K562 (cell line): ENCODE data around the gene NRSN2. TPM values are rescaled to one million over a fixed set of nuclear protein-coding genes. Genes with fewer than 3 reads are reported as not detected.
A peak's percentile ranks its signal among the peaks of the same experiment; 100 is the strongest.

ENCODE experiments used
- ATAC-seq: fragments of 200-7000 bp; cut with Tn5 transposase; 3 replicates; pipeline ENCODE4 v1.9.1; 2020; ENCODE audit warnings: moderate library complexity
- BruUV-seq: library from RNA; stranded (reverse); fragments of 400-500 nt; replicated peaks from 2 replicates; lab custom pipeline; 2021; lab: Mats Ljungman, UMichigan
- CTCF ChIA-PET: fragments of 300-600 bp; formaldehyde crosslinking; extraction: SDS; loops from one replicate; lab custom pipeline; 2021; ENCODE audit warnings: low intra/inter-chr PET ratio; lab: Yijun Ruan, JAX
- POLR2A ChIA-PET: fragments of 300-600, 350-650 bp; sonication (Branson Sonifier 250); formaldehyde crosslinking; extraction: SDS; loops from one replicate; lab custom pipeline; 2021; ENCODE audit warnings: antibody characterized with exemption, inconsistent platforms; lab: Yijun Ruan, JAX
- DNase-seq, 4 experiments: peaks; one replicate each; pipeline versions ENCODE4 v3.0.0 to v3.0.0-alpha.2; 2011 to 2018; ENCODE audit warnings: low spot score in 3 of 4, mixed read lengths in 3 of 4; ENCODE audit errors: extremely low read depth in 1 of 4
- FAIRE-seq: peaks from 2 replicates; lab custom pipeline; 2011; peaks lifted over from hg19 to GRCh38; lab: Jason Lieb, UNC
- H2AFZ ChIP-seq: 2 replicates; pipeline ENCODE4 v1.6.0; 2011; ENCODE audit warnings: low read depth, low read length, control low read depth, inconsistent platforms
- H3K27ac ChIP-seq: fragments of 200-600 bp; 3 replicates; pipeline ENCODE4 v1.8.0; 2011; ENCODE audit warnings: low read depth, mild to moderate bottlenecking, control low read depth, inconsistent platforms, low read length, moderate library complexity, mixed read lengths; ENCODE audit errors: extremely low read depth
- H3K27me3 ChIP-seq, 2 experiments: fragments of 300-600 bp in 1 of 2; 2 replicates in 1 of 2; 3 replicates in 1 of 2; pipeline versions ENCODE4 v1.6.0 to v1.8.0; 2011; ENCODE audit warnings: inconsistent platforms in 2 of 2, low read length in 2 of 2, mild to moderate bottlenecking in 1 of 2, mixed read lengths in 1 of 2, moderate library complexity in 1 of 2; ENCODE audit not compliant: control insufficient read depth in 2 of 2, insufficient read depth in 2 of 2
- H3K36me3 ChIP-seq: fragments of 300-600 bp; 3 replicates; pipeline ENCODE4 v1.8.0; 2011; ENCODE audit warnings: mild to moderate bottlenecking, low read length, inconsistent platforms; ENCODE audit not compliant: control insufficient read depth, insufficient read depth
- H3K4me1 ChIP-seq, 2 experiments: fragments of 200-600 bp in 1 of 2; replicated peaks in 1 of 2; 2 replicates in 1 of 2; 3 replicates in 1 of 2; pipeline versions ENCODE4 v1.5.1 to v1.8.0; 2011; ENCODE audit warnings: inconsistent platforms in 2 of 2, low read length in 2 of 2, mild to moderate bottlenecking in 1 of 2, mixed read lengths in 1 of 2, moderate library complexity in 1 of 2; ENCODE audit not compliant: control insufficient read depth in 2 of 2, insufficient read depth in 2 of 2
- H3K4me2 ChIP-seq: 2 replicates; pipeline ENCODE4 v1.6.1; 2011; ENCODE audit warnings: low read length, control low read depth, inconsistent platforms, mixed read lengths; ENCODE audit not compliant: insufficient read depth
- H3K4me3 ChIP-seq: fragments of 200-600 bp; sonication (generic), shearing (Covaris generic); 2 replicates; pipeline ENCODE4 v1.5.1; 2016; ENCODE audit warnings: control low read depth, inconsistent platforms
- H3K79me2 ChIP-seq: fragments of 200-600 bp; 3 replicates; pipeline ENCODE4 v1.8.0; 2011; ENCODE audit warnings: low read length, inconsistent platforms; ENCODE audit not compliant: control insufficient read depth, insufficient read depth
- H3K9ac ChIP-seq, 2 experiments: 2 replicates each; pipeline versions ENCODE4 v1.6.0 to v1.6.1; 2011; ENCODE audit warnings: low read depth in 2 of 2, low read length in 2 of 2, control low read depth in 1 of 2, inconsistent platforms in 1 of 2, mild to moderate bottlenecking in 1 of 2, mixed read lengths in 1 of 2; ENCODE audit not compliant: insufficient read depth in 1 of 2
- H3K9me1 ChIP-seq: one replicate; pipeline ENCODE4 v1.6.0; 2011; ENCODE audit warnings: inconsistent platforms, mild to moderate bottlenecking, low read length, moderate library complexity; ENCODE audit not compliant: control insufficient read depth, insufficient read depth
- H3K9me3 ChIP-seq: replicated peaks from 2 replicates; pipeline ENCODE4 v1.5.1; 2011; ENCODE audit warnings: low read depth, low read length, inconsistent platforms; ENCODE audit not compliant: control insufficient read depth, insufficient read depth
- H4K20me1 ChIP-seq: replicated peaks from 2 replicates; pipeline ENCODE4 v1.6.1; 2011; ENCODE audit warnings: low read length, inconsistent platforms, mixed read lengths; ENCODE audit not compliant: control insufficient read depth, insufficient read depth
- ADNP ChIP-seq: fragments of 200-800 bp; sonication (Bioruptor generic); IDR thresholded peaks from 2 replicates; pipeline ENCODE4 v1.6.1; 2016; ENCODE audit warnings: missing genetic modification characterization, missing compliant biosample characterization
- CEBPB ChIP-seq: fragments of 450-650 bp; IDR thresholded peaks from 2 replicates; pipeline ENCODE4 v1.6.1; 2016; ENCODE audit warnings: missing genetic modification characterization, missing compliant biosample characterization
- CEBPG ChIP-seq, 3 experiments: fragments of 200-800 bp in 1 of 3; sonication (Bioruptor generic) in 1 of 3; sonication (generic) in 1 of 3; formaldehyde crosslinking in 1 of 3; IDR thresholded peaks in 2 of 3; conservative IDR thresholded peaks in 1 of 3; 2 replicates each; pipeline versions ENCODE4 v1.6.1 to v1.8.0; 2016 to 2022; ENCODE audit warnings: missing compliant biosample characterization in 2 of 3, missing genetic modification characterization in 2 of 3, mild to moderate bottlenecking in 1 of 3, missing genetic modification reagents in 1 of 3
- KLF1 ChIP-seq: fragments of 450-650 bp; IDR thresholded peaks from 2 replicates; pipeline ENCODE4 v1.6.1; 2016; ENCODE audit warnings: missing genetic modification characterization, missing compliant biosample characterization
- MTA2 ChIP-seq: fragments of 450-650 bp; IDR thresholded peaks from 2 replicates; pipeline ENCODE4 v1.6.1; 2016; ENCODE audit warnings: low read depth
- MYC ChIP-seq, 2 experiments: fragments of 250-450 bp in 1 of 2; sonication (Bioruptor Pico) in 1 of 2; IDR thresholded peaks; 2 replicates each; pipeline versions ENCODE4 v1.5.1 to v1.6.1; 2012 to 2021; ENCODE audit warnings: low read depth in 2 of 2, borderline replicate concordance in 1 of 2, improper control_type of control experiment in 1 of 2, low read length in 1 of 2, mild to moderate bottlenecking in 1 of 2, moderate library complexity in 1 of 2
- NFRKB ChIP-seq: fragments of 450-650 bp; IDR thresholded peaks from 2 replicates; pipeline ENCODE4 v1.6.1; 2016; ENCODE audit warnings: low read depth
- ZNF695 ChIP-seq: fragments of 450-650 bp; formaldehyde crosslinking; IDR thresholded peaks from 2 replicates; pipeline ENCODE4 v1.4.0; 2020; ENCODE audit warnings: mild to moderate bottlenecking, moderate library complexity
- WGBS: fragments of 100-300 bp; shearing (Covaris generic); methylation state at CpG from one replicate; pipeline ENCODE4 v1.1.6; 2016; ENCODE audit warnings: low coverage, mixed read lengths; ENCODE audit not compliant: insufficient coverage; ENCODE audit errors: missing lambda C conversion rate; 5-methylcytosine and 5-hydroxymethylcytosine counted together
- in situ Hi-C: fragments of 300-500 bp; cut with MboI; formaldehyde crosslinking; loops from 4 replicates; pipeline ENCODE4 v1.15.0; 2018; ENCODE audit warnings: inconsistent platforms, mixed read lengths
- intact Hi-C: fragments of 100-400 bp; cut with micrococcal nuclease; formaldehyde crosslinking; loops from 2 replicates; pipeline ENCODE4 v1.14.2; 2022
- polyA plus RNA-seq, 8 experiments: library from polyadenylated mRNA; depleted of rRNA in 4 of 8; stranded (reverse) in 5 of 8; unstranded in 3 of 8; fragments of >200 nt; fragmentation: Nextera tagmentation in 2 of 8; fragmentation: Illumina TruSeq in 1 of 8; extraction: Ambion mirVana in 2 of 8; extraction: Trizol in 1 of 8; gene quantifications; 2 replicates each; pipeline versions ENCODE4 v1.2.1 to v1.2.3, GENCODE V29; 2011 to 2014; ENCODE audit warnings: inconsistent platforms in 1 of 8, missing spikeins in 1 of 8
- total RNA-seq, 7 experiments: library from RNA; depleted of rRNA in 6 of 7; stranded (reverse); fragments of >200 nt in 6 of 7; fragmentation: Illumina TruSeq in 2 of 7; extraction: Trizol in 2 of 7; gene quantifications; 2 replicates each; pipeline versions ENCODE4 v1.2.1 to v1.2.3, GENCODE V29; 2011 to 2021; ENCODE audit warnings: low replicate concordance in 1 of 7
- TF ChIP-seq, protein P1 (sequence below): fragments of 450-650 bp; IDR thresholded peaks from 2 replicates; pipeline ENCODE4 v1.6.1; 2017; ENCODE audit warnings: antibody characterized with exemption, mild to moderate bottlenecking
- TF ChIP-seq, protein P2 (sequence below): fragments of 250-450 bp; sonication (Bioruptor Pico); IDR thresholded peaks from 2 replicates; pipeline ENCODE4 v1.8.0; 2021; ENCODE audit warnings: moderate library complexity, mild to moderate bottlenecking, inconsistent platforms
- TF ChIP-seq, protein P3 (sequence below): IDR thresholded peaks from 2 replicates; pipeline ENCODE4 v1.6.1; 2012; ENCODE audit warnings: low read depth, low read length, improper control_type of control experiment, borderline replicate concordance

NRSN2 gene
- total and polyA plus RNA-seq, 9 of the 15 experiments (the other 6 are each of a cell fraction or from before 2014, with no cell fraction given), result 7.5 to 29.7 (median 11.1) TPM

DNA sequence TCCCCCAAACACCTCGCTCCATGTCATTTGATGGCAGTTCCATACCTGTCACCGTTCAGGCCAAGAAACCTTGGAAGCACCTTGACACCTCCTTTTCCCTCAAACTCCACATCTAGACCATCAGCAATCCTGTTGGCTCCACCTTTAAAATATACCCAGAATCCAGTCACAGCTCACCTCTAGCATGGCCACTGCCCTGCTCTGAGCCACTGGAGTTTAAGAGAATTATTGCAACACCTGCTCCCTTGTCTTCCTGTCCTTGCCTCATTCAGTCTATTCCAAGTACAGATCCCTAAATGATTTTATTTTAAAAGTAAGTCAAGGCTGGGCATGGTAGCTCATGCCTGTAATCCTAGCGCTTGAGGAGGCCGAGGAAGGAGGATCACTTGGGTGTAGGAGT is 22.0 kb downstream of the NRSN2 start:
- no peak for FAIRE-seq
- Histone ChIP-seq H2AFZ (0 out of 2 replicates have a peak overlapping the region, but pooled peaks have one; percentile 9), H3K4me2 (no peak overlapping the region; the same call in 1 of the 2 replicates), H3K27ac (peak overlapping the region; percentile 56; the same call in 2 of the 3 replicates), H3K27me3 (no peaks in the 10 kb centered on the region), H3K9ac (peak overlapping the region; percentile 8 to 40; a peak in 2 of 4 replicates), H3K9me3 (no peaks in the 10 kb centered on the region), H4K20me1 (no peaks in the 10 kb centered on the region), H3K4me3 (no peak overlapping the region), H3K79me2 (peaks cover 5% of the 10 kb centered on the region; the same call in 2 of the 3 replicates), H3K9me1 (no peaks in the 10 kb centered on the region), H3K36me3 (no peaks in the 10 kb centered on the region), H3K4me1 (peaks cover 59 to 74% of the 10 kb centered on the region in 2 experiments)
- intact Hi-C loops (no loop called here), in situ Hi-C loops (no loop called here)
- no peak for DNase-seq
- ChIA-PET POLR2A (interaction anchor here (0.6 to 7.5 kb wide), 4 partner anchors 8 to 22 kb away, joined by 3 to 100 read pairs (median 4); partner anchors contain the start of genes NRSN2 and TRIB3), CTCF (no interaction called here)
- WGBS, result 85% methylated on average over 4 of the region's 4 CpGs
- no peak for ATAC-seq
- no TSS peak for BruUV-seq
- TF ChIP-seq, protein P1, sequence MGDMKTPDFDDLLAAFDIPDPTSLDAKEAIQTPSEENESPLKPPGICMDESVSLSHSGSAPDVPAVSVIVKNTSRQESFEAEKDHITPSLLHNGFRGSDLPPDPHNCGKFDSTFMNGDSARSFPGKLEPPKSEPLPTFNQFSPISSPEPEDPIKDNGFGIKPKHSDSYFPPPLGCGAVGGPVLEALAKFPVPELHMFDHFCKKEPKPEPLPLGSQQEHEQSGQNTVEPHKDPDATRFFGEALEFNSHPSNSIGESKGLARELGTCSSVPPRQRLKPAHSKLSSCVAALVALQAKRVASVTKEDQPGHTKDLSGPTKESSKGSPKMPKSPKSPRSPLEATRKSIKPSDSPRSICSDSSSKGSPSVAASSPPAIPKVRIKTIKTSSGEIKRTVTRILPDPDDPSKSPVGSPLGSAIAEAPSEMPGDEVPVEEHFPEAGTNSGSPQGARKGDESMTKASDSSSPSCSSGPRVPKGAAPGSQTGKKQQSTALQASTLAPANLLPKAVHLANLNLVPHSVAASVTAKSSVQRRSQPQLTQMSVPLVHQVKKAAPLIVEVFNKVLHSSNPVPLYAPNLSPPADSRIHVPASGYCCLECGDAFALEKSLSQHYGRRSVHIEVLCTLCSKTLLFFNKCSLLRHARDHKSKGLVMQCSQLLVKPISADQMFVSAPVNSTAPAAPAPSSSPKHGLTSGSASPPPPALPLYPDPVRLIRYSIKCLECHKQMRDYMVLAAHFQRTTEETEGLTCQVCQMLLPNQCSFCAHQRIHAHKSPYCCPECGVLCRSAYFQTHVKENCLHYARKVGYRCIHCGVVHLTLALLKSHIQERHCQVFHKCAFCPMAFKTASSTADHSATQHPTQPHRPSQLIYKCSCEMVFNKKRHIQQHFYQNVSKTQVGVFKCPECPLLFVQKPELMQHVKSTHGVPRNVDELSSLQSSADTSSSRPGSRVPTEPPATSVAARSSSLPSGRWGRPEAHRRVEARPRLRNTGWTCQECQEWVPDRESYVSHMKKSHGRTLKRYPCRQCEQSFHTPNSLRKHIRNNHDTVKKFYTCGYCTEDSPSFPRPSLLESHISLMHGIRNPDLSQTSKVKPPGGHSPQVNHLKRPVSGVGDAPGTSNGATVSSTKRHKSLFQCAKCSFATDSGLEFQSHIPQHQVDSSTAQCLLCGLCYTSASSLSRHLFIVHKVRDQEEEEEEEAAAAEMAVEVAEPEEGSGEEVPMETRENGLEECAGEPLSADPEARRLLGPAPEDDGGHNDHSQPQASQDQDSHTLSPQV, result peak; percentile 47; the same call in 1 of the 2 replicates
- TF ChIP-seq NFRKB (peak; percentile 20; the same call in 1 of the 2 replicates), ZNF695 (CRISPR knock-in tag) (no peak), KLF1 (tag) (no peak), CEBPB (tag) (peak; percentile 39; the same call in 1 of the 2 replicates), MYC (IDR thresholded peaks at IDR 0.05; ENCODE audit: low read depth, low read length) (no peak), MYC (CRISPR knock-in tag; IDR thresholded peaks at IDR 0.05; ENCODE audit: borderline replicate concordance, low read depth) (0 out of 2 replicates have a peak, but pooled peaks have one; percentile 43), CEBPG (CRISPR knock-in tag; IDR thresholded peaks at IDR 0.05) (no peak), CEBPG (tag; conservative IDR thresholded peaks at IDR 0.05 in 1 of 2, IDR thresholded peaks at IDR 0.05 in 1 of 2) (peak in 1 of 2 experiments; percentile 48; a peak in 1 of 4 replicates), MTA2 (no peak), ADNP (tag) (no peak)
- TF ChIP-seq, protein P2, sequence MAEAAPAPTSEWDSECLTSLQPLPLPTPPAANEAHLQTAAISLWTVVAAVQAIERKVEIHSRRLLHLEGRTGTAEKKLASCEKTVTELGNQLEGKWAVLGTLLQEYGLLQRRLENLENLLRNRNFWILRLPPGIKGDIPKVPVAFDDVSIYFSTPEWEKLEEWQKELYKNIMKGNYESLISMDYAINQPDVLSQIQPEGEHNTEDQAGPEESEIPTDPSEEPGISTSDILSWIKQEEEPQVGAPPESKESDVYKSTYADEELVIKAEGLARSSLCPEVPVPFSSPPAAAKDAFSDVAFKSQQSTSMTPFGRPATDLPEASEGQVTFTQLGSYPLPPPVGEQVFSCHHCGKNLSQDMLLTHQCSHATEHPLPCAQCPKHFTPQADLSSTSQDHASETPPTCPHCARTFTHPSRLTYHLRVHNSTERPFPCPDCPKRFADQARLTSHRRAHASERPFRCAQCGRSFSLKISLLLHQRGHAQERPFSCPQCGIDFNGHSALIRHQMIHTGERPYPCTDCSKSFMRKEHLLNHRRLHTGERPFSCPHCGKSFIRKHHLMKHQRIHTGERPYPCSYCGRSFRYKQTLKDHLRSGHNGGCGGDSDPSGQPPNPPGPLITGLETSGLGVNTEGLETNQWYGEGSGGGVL, result 0 out of 2 replicates have a peak, but pooled peaks have one; percentile 18
- TF ChIP-seq, protein P3, sequence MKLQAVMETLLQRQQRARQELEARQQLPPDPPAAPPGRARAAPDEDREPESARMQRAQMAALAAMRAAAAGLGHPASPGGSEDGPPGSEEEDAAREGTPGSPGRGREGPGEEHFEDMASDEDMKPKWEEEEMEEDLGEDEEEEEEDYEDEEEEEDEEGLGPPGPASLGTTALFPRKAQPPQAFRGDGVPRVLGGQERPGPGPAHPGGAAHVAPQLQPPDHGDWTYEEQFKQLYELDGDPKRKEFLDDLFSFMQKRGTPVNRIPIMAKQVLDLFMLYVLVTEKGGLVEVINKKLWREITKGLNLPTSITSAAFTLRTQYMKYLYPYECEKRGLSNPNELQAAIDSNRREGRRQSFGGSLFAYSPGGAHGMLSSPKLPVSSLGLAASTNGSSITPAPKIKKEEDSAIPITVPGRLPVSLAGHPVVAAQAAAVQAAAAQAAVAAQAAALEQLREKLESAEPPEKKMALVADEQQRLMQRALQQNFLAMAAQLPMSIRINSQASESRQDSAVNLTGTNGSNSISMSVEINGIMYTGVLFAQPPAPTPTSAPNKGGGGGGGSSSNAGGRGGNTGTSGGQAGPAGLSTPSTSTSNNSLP, result no peak
